Measurements from ENCODE around the gene DEDD. TPM values are rescaled to one million over a fixed set of nuclear protein-coding genes. Genes with fewer than 3 reads are reported as not detected.

The DEDD gene
- total and polyA plus RNA-seq, 2 of the 13 experiments (the other 11 are each of a cell fraction or from before 2014, with no cell fraction given) = 12.6 to 27.8 TPM

DNA sequence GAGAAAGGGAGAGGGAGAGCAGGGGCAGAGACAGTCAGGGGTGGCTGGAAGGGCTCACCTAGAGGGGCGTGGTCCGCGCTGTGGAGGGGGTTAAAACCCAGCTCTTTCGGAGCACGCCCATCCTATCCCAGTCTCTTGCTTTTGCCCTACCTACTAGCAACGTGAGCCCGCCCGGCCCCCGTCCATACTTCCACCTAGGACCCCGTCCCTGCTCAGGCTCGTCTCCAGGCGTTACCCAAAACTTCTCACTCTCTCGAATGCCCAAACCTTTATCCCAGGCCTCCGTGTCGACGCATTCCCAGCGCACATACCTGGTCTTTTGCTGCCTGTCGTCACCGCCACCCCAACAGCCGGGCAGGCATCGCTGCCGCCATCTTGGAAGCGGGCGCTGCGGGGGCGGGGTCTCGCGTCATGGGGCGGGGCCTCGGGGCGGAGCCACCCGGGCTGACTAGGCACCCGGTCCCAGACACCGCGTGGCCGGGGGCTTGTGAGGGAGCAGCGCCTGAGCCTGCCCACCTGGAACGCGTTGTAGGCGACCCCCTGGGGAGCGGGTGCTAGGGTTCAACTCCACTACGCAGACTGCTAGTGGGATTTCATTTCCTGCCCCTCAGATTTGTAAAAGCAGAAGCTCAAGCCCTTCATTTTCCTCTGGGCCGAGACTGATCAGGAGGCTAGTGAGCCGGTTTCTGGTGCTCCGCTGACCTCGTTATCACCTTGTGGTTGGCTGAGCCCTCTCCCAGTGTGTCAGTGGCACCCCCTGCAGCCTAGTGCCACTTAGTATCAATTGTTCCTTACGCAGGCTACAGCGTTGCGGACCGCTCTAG is 44.9 kb upstream of the DEDD start, which contains the start of gene B4GALT3 (continued):
- peak; percentile 8; the same call in 1 of the 2 replicates for TF ChIP-seq ZNF281 (CRISPR knock-in tag; IDR thresholded peaks at IDR 0.05; ENCODE audit: borderline replicate concordance)
- peak; percentile 49; the same call in 1 of the 2 replicates for TF ChIP-seq ZNF296 (CRISPR knock-in tag; conservative IDR thresholded peaks at IDR 0.05)
- no peak for TF ChIP-seq ZNF263 (CRISPR knock-in tag; IDR thresholded peaks at IDR 0.05)
- TF ChIP-seq NPAS2 (CRISPR knock-in tag; IDR thresholded peaks at IDR 0.05; ENCODE audit: borderline replicate concordance) = peak; percentile 67; the same call in 1 of the 2 replicates
- peak; percentile 69; the same call in 1 of the 2 replicates for TF ChIP-seq KMT2A (CRISPR knock-in tag; IDR thresholded peaks at IDR 0.05)
- TF ChIP-seq ZFP41 (CRISPR knock-in tag; IDR thresholded peaks at IDR 0.05; ENCODE audit: borderline replicate concordance) = no peak
- TF ChIP-seq ZZZ3 (CRISPR knock-in tag; IDR thresholded peaks at IDR 0.05; ENCODE audit: borderline replicate concordance) = peak; percentile 87
- 0 out of 2 replicates have a peak, but pooled peaks have one; percentile 33 for TF ChIP-seq ZNF773 (CRISPR knock-in tag; IDR thresholded peaks at IDR 0.05; ENCODE audit: borderline replicate concordance)
- TF ChIP-seq FOXP1 (IDR thresholded peaks at IDR 0.05) = no peak
- TF ChIP-seq FOXP1 (CRISPR knock-in tag; IDR thresholded peaks at IDR 0.05) = 0 out of 2 replicates have a peak, but pooled peaks have one; percentile 6
- TF ChIP-seq RXRA (CRISPR knock-in tag; IDR thresholded peaks at IDR 0.05) = peak; percentile 71
- no peak for TF ChIP-seq ARID2 (CRISPR knock-in tag; IDR thresholded peaks at IDR 0.05; ENCODE audit: borderline replicate concordance)
- TF ChIP-seq, protein P1, sequence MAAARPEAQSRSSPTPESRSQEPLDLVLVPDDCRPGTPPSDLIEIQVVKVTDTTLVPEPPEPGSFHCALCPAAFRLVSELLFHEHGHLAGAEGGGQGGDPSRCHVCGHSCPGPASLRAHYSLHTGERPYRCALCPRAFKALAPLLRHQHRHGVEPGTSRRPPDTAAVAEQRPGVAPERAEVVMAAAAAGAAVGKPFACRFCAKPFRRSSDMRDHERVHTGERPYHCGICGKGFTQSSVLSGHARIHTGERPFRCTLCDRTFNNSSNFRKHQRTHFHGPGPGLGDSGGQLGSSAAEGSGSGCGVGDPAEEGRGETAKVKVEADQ (CRISPR knock-in tag; IDR thresholded peaks at IDR 0.05; ENCODE audit: borderline replicate concordance) = 0 out of 2 replicates have a peak, but pooled peaks have one; percentile 36
- peak in 1 of 2 experiments; percentile 22; a peak in 1 of 4 replicates for TF ChIP-seq REST (IDR thresholded peaks at IDR 0.05; ENCODE audit: borderline replicate concordance in 1 of 2, low read depth in 1 of 2, low read length in 2 of 2)
- TF ChIP-seq, protein P2, sequence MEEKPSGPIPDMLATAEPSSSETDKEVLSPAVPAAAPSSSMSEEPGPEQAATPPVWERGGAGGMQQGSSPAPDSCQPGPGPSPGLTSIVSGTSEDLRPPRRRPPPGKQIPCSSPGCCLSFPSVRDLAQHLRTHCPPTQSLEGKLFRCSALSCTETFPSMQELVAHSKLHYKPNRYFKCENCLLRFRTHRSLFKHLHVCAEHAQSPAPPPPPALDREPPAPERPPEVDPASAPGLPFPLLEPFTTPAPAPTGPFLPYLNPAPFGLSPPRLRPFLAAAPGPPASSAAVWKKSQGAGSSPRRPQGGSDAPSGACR (CRISPR knock-in tag; IDR thresholded peaks at IDR 0.05) = 0 out of 2 replicates have a peak, but pooled peaks have one; percentile 54
- peak; percentile 34; the same call in 1 of the 2 replicates for TF ChIP-seq TFAP4 (IDR thresholded peaks at IDR 0.05; ENCODE audit: borderline replicate concordance, low read depth)
- no peak for TF ChIP-seq PHB2 (IDR thresholded peaks at IDR 0.05; ENCODE audit: partially characterized antibody)
- no peak for TF ChIP-seq SP1 (IDR thresholded peaks at IDR 0.05)
- peak; percentile 97 for TF ChIP-seq SP1 (CRISPR knock-in tag; IDR thresholded peaks at IDR 0.05)

Measured in HepG2 (cell line).